ENCODE results near the gene BHLHA9. TPM values are rescaled to one million over a fixed set of nuclear protein-coding genes. Genes with fewer than 3 reads are reported as not detected.

The BHLHA9 gene
- not detected in 5 replicates for total RNA-seq (2022; extraction: Qiagen RNA extraction; ENCODE audit: low read depth)

DNA sequence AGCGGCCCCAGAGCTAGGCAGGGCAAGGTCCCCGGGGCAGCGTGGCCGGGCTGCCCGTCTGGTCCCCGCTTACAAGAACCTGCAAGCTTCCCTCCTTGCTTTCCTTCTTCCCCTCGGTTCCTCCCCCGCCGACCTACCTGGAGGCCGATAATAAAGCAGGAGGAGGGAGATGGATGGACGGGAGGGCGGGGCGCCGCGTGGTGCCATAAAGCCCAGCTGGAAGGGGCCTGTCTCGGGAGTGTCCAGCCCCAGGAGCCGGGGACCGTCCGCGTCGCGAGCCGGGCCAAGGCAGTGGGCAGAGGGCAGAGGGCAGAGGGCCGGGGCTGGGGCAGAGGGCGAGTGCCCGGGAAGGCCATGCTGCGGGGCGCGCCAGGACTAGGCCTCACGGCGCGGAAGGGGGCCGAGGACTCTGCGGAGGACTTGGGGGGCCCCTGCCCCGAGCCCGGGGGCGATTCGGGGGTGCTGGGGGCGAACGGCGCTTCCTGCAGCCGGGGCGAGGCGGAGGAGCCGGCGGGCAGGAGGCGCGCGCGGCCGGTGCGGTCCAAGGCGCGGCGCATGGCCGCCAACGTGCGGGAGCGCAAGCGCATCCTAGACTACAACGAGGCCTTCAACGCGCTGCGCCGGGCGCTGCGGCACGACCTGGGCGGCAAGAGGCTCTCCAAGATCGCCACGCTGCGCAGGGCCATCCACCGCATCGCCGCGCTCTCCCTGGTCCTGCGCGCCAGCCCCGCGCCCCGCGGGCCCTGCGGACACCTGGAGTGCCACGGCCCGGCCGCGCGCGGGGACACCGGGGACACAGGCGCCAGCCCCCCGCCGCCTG lies at the start of gene BHLHA9:
BHLHA9 (plus strand) TSS at position 235 of the 820 bp plus-strand sequence; CDS start at position 355, 120 bp downstream.

Other genes starting within 250 kb of the BHLHA9 start
- gene ABR, start 90.5 kb upstream of the BHLHA9 start, total RNA-seq (2022; extraction: Qiagen RNA extraction; ENCODE audit: low read depth): 100 to 116 TPM (median 109 TPM) in 5 replicates
- gene TRARG1, start 9.2 kb downstream of the BHLHA9 start, total RNA-seq (2022; extraction: Qiagen RNA extraction; ENCODE audit: low read depth): not detected in 5 replicates
- gene YWHAE, start 129.8 kb downstream of the BHLHA9 start, total RNA-seq (2022; extraction: Qiagen RNA extraction; ENCODE audit: low read depth): 519 to 1,221 TPM (median 591 TPM) in 5 replicates
- gene CRK, start 185.8 kb downstream of the BHLHA9 start, total RNA-seq (2022; extraction: Qiagen RNA extraction; ENCODE audit: low read depth): 75.9 to 85.1 TPM (median 79.6 TPM) in 5 replicates
- gene MYO1C, start 222.2 kb downstream of the BHLHA9 start, total RNA-seq (2022; extraction: Qiagen RNA extraction; ENCODE audit: low read depth): 112 to 136 TPM (median 131 TPM) in 5 replicates
- gene INPP5K, start 246.2 kb downstream of the BHLHA9 start, total RNA-seq (2022; extraction: Qiagen RNA extraction; ENCODE audit: low read depth): 20.5 to 26.0 TPM (median 25.4 TPM) in 5 replicates